T-helper 9 cell (primary cell): Measurements from ENCODE around the gene INPP5D.
"Not testable (repeated sequence)": the region's sequence is repeated elsewhere in the genome, so short reads cannot be mapped to it uniquely, and the experiment has no call there.

Experiments
- DNase-seq: peaks from one replicate; pipeline ENCODE4 v3.0.0-alpha.2; 2020

The INPP5D gene

GRCh38 chr2:233053928-233054784, 6.0 kb upstream of the INPP5D start:
- peak; percentile 74 for DNase-seq

- DNase-seq = no peak
These were observed 4.8 kb upstream of the INPP5D start for GRCh38 chr2:233055362-233055761.

- no peak for DNase-seq
These were observed 3.1 kb upstream of the INPP5D start for GRCh38 chr2:233056961-233057605.

- no peak for DNase-seq
These were observed 1.2 kb upstream of the INPP5D start for GRCh38 chr2:233058717-233059546.

- DNase-seq = no peak
These were observed 670 bp upstream of the INPP5D start for GRCh38 chr2:233059547-233059796.

- no peak for DNase-seq
These were observed 398 bp downstream of the INPP5D start for GRCh38 chr2:233060501-233060979.

- DNase-seq = no peak
These were observed 943 bp downstream of the INPP5D start for GRCh38 chr2:233060980-233061590.

GRCh38 chr2:233061591-233062450, 1.7 kb downstream of the INPP5D start:
- DNase-seq = peak; percentile 19

- DNase-seq = no peak
These were observed 2.3 kb downstream of the INPP5D start for GRCh38 chr2:233062451-233062850.

GRCh38 chr2:233062946-233063268, 2.8 kb downstream of the INPP5D start:
- no peak for DNase-seq

- no peak for DNase-seq
These were observed 3.3 kb downstream of the INPP5D start for GRCh38 chr2:233063269-233063975.

GRCh38 chr2:233063976-233064411, 3.9 kb downstream of the INPP5D start:
- no peak for DNase-seq

GRCh38 chr2:233064530-233065199, 4.5 kb downstream of the INPP5D start:
- no peak for DNase-seq

- DNase-seq = not testable (repeated sequence)
These were observed 5.1 kb downstream of the INPP5D start for GRCh38 chr2:233065200-233065589.

- DNase-seq = no peak
These were observed 5.9 kb downstream of the INPP5D start for GRCh38 chr2:233065954-233066470.

- DNase-seq = no peak
These were observed 8.7 kb downstream of the INPP5D start for GRCh38 chr2:233068762-233069418.

- no peak for DNase-seq
These were observed 12.7 kb downstream of the INPP5D start for GRCh38 chr2:233072838-233073237.

- DNase-seq = no peak
These were observed 14.0 kb downstream of the INPP5D start for GRCh38 chr2:233074106-233074505.

- no peak for DNase-seq
These were observed 15.2 kb downstream of the INPP5D start for GRCh38 chr2:233075141-233075965.
